Neutrophil (primary cell): ENCODE measurements around the gene CAMK1D.

Experiments
- H3K27ac ChIP-seq: fragments of 200-600 bp; sonication (generic); 2 replicates; pipeline ENCODE4 v1.5.1; 2016; ENCODE audit warnings: mild to moderate bottlenecking, moderate library complexity
- H3K27me3 ChIP-seq: fragments of 200-600 bp; sonication (generic); 2 replicates; pipeline ENCODE4 v1.6.0; 2016; ENCODE audit warnings: mild to moderate bottlenecking
- H3K36me3 ChIP-seq: fragments of 200-600 bp; sonication (generic); 2 replicates; pipeline ENCODE4 v1.5.1; 2017
- H3K4me1 ChIP-seq, 2 experiments: fragments of 200-600 bp in 1 of 2; sonication (generic) in 1 of 2; 1 replicate in 1 of 2; 2 replicates in 1 of 2; pipeline versions ENCODE4 v1.5.1 to v1.6.1; 2013 to 2016; ENCODE audit warnings: low read depth in 1 of 2, low read length in 1 of 2, mild to moderate bottlenecking in 1 of 2, moderate library complexity in 1 of 2; ENCODE audit not compliant: control insufficient read depth in 1 of 2, insufficient read depth in 1 of 2
- H3K4me3 ChIP-seq, 2 experiments: fragments of 200-600 bp in 1 of 2; sonication (generic) in 1 of 2; 1 replicate in 1 of 2; 2 replicates in 1 of 2; pipeline ENCODE4 v1.5.1; 2013 to 2016; ENCODE audit warnings: low read depth in 1 of 2, low read length in 1 of 2, mild to moderate bottlenecking in 1 of 2, moderate library complexity in 1 of 2
- H3K9me3 ChIP-seq: fragments of 200-600 bp; sonication (generic); 2 replicates; pipeline ENCODE4 v1.5.1; 2016
- CTCF ChIP-seq: fragments of 200-600 bp; sonication (generic); IDR thresholded peaks from 2 replicates; pipeline ENCODE4 v1.5.1; 2016; ENCODE audit warnings: antibody characterized with exemption

CAMK1D gene

GRCh38 chr10:12637649-12638048 is 288.3 kb downstream of the CAMK1D start:
- no peak overlapping the region for H3K27ac ChIP-seq
- H3K27me3 ChIP-seq: no peaks in the 10 kb centered on the region
- no peaks in the 10 kb centered on the region for H3K9me3 ChIP-seq
- H3K36me3 ChIP-seq: no peaks in the 10 kb centered on the region
- no peak overlapping the region for H3K4me3 ChIP-seq
- H3K4me1 ChIP-seq: no peaks in the 10 kb centered on the region
- no peak for TF ChIP-seq CTCF

- no peaks in the 10 kb centered on the region for H3K27me3 ChIP-seq
- H3K4me1 ChIP-seq: no peaks in the 10 kb centered on the region
- no peak overlapping the region for H3K27ac ChIP-seq
- H3K36me3 ChIP-seq: no peaks in the 10 kb centered on the region
- no peak for TF ChIP-seq CTCF
- H3K4me3 ChIP-seq: no peak overlapping the region
- H3K9me3 ChIP-seq: no peaks in the 10 kb centered on the region
Observed at GRCh38 chr10:12638103-12638502, 288.8 kb downstream of the CAMK1D start.

GRCh38 chr10:12638781-12639180 is 289.4 kb downstream of the CAMK1D start:
- H3K36me3 ChIP-seq: no peaks in the 10 kb centered on the region
- TF ChIP-seq CTCF: no peak
- no peak overlapping the region for H3K27ac ChIP-seq
- no peaks in the 10 kb centered on the region for H3K4me1 ChIP-seq
- no peaks in the 10 kb centered on the region for H3K9me3 ChIP-seq
- no peaks in the 10 kb centered on the region for H3K27me3 ChIP-seq
- H3K4me3 ChIP-seq: no peak overlapping the region

- H3K27me3 ChIP-seq: no peaks in the 10 kb centered on the region
Observed at GRCh38 chr10:12639996-12640944, 290.9 kb downstream of the CAMK1D start.

GRCh38 chr10:12642036-12642435 is 292.7 kb downstream of the CAMK1D start:
- Histone ChIP-seq H3K27me3 (no peaks in the 10 kb centered on the region), H3K4me1 (no peaks in the 10 kb centered on the region), H3K36me3 (no peaks in the 10 kb centered on the region), H3K4me3 (no peak overlapping the region), H3K9me3 (no peaks in the 10 kb centered on the region), H3K27ac (no peak overlapping the region)
- no peak for TF ChIP-seq CTCF

More at GRCh38 chr10:12639996-12640944, 290.9 kb downstream of the CAMK1D start:
- no peaks in the 10 kb centered on the region for H3K36me3 ChIP-seq
- no peaks in the 10 kb centered on the region for H3K4me1 ChIP-seq
- H3K4me3 ChIP-seq: no peak overlapping the region
- H3K27ac ChIP-seq: no peak overlapping the region
- TF ChIP-seq CTCF: no peak
- H3K9me3 ChIP-seq: no peaks in the 10 kb centered on the region
